ENCODE data around the gene SMIM20.

DNA sequence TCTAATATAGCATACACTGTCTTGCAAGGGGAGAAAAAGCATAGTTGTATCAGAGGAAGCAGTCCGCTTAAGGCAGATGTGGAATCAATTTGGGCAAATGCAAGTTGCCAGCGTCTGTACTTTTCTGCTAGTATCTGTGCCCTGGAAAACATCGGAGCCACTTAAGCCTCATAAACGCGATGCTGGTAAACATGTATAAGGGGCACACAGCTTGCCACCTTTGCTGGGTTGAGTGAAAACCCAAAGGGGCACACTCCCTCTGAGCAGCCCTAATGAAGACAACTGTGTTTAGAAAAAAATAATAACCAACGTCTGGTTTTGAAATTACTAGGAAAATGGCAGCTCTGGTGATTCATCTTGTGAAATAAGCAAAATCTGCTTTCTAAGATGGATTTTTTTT is 24.3 kb downstream of the SMIM20 start:
- TF ChIP-seq, protein P1, sequence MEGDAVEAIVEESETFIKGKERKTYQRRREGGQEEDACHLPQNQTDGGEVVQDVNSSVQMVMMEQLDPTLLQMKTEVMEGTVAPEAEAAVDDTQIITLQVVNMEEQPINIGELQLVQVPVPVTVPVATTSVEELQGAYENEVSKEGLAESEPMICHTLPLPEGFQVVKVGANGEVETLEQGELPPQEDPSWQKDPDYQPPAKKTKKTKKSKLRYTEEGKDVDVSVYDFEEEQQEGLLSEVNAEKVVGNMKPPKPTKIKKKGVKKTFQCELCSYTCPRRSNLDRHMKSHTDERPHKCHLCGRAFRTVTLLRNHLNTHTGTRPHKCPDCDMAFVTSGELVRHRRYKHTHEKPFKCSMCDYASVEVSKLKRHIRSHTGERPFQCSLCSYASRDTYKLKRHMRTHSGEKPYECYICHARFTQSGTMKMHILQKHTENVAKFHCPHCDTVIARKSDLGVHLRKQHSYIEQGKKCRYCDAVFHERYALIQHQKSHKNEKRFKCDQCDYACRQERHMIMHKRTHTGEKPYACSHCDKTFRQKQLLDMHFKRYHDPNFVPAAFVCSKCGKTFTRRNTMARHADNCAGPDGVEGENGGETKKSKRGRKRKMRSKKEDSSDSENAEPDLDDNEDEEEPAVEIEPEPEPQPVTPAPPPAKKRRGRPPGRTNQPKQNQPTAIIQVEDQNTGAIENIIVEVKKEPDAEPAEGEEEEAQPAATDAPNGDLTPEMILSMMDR (conservative IDR thresholded peaks at IDR 0.05; ENCODE audit: low read length): no peak
- no peak for TF ChIP-seq EZH2phosphoT487 (IDR thresholded peaks at IDR 0.05; ENCODE audit: borderline replicate concordance, low read depth, low read length)
